Measurements from ENCODE around the gene SLC24A3.

Gene SLC24A3

GRCh38 chr20:19387251-19387650, 174.8 kb downstream of the SLC24A3 start:
- no peak overlapping the region for H3K4me3 ChIP-seq (ENCODE audit: low read depth, low read length)
- TF ChIP-seq, protein P1, sequence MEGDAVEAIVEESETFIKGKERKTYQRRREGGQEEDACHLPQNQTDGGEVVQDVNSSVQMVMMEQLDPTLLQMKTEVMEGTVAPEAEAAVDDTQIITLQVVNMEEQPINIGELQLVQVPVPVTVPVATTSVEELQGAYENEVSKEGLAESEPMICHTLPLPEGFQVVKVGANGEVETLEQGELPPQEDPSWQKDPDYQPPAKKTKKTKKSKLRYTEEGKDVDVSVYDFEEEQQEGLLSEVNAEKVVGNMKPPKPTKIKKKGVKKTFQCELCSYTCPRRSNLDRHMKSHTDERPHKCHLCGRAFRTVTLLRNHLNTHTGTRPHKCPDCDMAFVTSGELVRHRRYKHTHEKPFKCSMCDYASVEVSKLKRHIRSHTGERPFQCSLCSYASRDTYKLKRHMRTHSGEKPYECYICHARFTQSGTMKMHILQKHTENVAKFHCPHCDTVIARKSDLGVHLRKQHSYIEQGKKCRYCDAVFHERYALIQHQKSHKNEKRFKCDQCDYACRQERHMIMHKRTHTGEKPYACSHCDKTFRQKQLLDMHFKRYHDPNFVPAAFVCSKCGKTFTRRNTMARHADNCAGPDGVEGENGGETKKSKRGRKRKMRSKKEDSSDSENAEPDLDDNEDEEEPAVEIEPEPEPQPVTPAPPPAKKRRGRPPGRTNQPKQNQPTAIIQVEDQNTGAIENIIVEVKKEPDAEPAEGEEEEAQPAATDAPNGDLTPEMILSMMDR (IDR thresholded peaks at IDR 0.05; ENCODE audit: borderline replicate concordance, insufficient read depth, low read depth, low read length): no peak

DNA sequence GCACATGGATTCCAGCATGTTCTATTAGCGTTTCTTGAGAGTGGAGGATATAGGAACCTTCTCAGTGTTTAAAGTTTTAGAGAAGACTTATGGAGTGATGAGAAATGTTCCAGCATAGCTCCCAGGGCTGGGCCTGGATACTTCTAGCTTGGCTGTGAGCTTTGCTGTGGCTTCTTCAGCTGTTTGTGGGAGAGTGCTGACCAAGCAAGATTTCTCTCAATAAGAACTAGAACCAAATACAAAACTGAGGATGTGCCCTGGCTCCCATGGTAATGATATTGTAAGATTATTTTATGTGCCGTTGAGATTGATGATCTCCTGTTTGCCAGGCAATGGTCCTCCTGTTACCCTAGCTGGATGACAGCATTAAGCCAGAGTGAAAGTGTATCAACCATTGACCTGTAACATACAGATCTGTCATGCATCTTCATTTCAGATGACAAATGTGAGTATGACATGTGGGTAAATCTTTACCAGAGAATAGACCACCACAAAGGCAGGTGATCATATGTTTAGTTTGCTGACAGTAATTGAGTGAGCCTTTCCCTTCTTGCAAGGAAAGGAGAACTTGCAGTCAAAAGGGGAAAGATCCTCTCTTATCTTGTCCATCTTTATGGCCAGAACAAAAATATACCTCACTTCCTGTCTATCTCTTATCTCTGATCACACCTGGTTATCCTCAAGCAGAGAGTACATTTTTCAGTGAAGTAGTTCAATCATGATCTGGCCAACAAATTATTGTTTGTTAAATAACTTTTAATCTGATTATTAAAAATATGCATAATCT, 180.1 kb downstream of the SLC24A3 start:
- TF ChIP-seq, protein P1 (IDR thresholded peaks at IDR 0.05; ENCODE audit: borderline replicate concordance, insufficient read depth, low read depth, low read length): no peak
- no peak overlapping the region for H3K4me3 ChIP-seq (ENCODE audit: low read depth, low read length)

GRCh38 chr20:19396460-19397081, 184.1 kb downstream of the SLC24A3 start:
- TF ChIP-seq, protein P1 (IDR thresholded peaks at IDR 0.05; ENCODE audit: borderline replicate concordance, insufficient read depth, low read depth, low read length): no peak
- H3K4me3 ChIP-seq (ENCODE audit: low read depth, low read length): no peak overlapping the region

DNA sequence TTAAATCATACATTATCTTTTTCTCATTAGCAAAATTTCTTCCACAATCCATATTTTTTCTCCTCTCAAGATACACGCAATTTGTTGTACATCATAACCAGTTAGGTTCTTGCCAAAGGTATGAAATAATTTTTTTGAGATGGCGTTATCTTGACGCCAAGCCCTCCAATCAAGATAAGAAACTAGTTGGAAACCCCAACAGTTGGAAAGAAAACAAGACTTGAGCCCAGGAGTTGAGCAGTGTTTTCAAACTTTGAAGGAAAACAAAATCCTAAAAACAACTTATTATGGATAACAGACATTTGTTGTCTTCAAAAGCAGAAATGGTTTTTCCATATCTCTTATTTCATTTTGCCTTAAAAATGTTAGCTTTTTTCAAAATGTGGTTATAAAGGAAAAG, 184.8 kb downstream of the SLC24A3 start:
- no peak overlapping the region for H3K4me3 ChIP-seq (ENCODE audit: low read depth, low read length)
- TF ChIP-seq, protein P1 (IDR thresholded peaks at IDR 0.05; ENCODE audit: borderline replicate concordance, insufficient read depth, low read depth, low read length): no peak

GRCh38 chr20:19397666-19398065, 185.2 kb downstream of the SLC24A3 start:
- TF ChIP-seq, protein P1 (IDR thresholded peaks at IDR 0.05; ENCODE audit: borderline replicate concordance, insufficient read depth, low read depth, low read length): no peak
- H3K4me3 ChIP-seq (ENCODE audit: low read depth, low read length): no peak overlapping the region

- TF ChIP-seq, protein P1 (IDR thresholded peaks at IDR 0.05; ENCODE audit: borderline replicate concordance, insufficient read depth, low read depth, low read length): no peak
- no peak overlapping the region for H3K4me3 ChIP-seq (ENCODE audit: low read depth, low read length)
Measured at GRCh38 chr20:19401096-19401495, 188.7 kb downstream of the SLC24A3 start.

DNA sequence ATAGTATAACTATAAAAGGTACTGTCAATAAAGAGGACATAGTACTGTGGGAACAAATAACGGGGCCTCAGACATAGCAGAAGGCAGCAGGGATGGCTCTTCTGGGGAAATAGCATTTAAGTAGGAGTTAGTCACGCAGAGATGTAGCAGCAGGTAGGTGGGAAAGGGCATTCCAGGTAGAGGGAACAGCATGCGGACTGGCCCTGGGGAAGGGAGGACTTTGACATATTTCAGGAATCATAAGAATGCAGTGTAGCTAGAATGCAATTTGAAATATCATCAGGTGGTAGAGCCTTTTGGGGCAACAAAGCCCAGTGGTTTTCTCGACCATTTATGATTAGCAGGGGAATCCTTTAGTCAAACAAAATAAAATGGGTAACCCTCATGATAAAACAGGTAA, 191.1 kb downstream of the SLC24A3 start:
- TF ChIP-seq, protein P1 (IDR thresholded peaks at IDR 0.05; ENCODE audit: borderline replicate concordance, insufficient read depth, low read depth, low read length): no peak
- H3K4me3 ChIP-seq (ENCODE audit: low read depth, low read length): no peak overlapping the region
